DMS114 treated with DMSO at 0.1 percent for 48 hours (cell line): Measurements from ENCODE around the gene SEC23B.
"Not testable (repeated sequence)": the region's sequence is repeated elsewhere in the genome, so short reads cannot be mapped to it uniquely, and the experiment has no call there.

ENCODE experiments used
- DNase-seq: peaks from one replicate; lab custom pipeline; 2025; ENCODE audit not compliant: unreplicated experiment; lab: John Stamatoyannopoulos, UW

SEC23B gene

GRCh38 chr20:18507218-18508191 lies at the start of gene SEC23B:
SEC23B (plus strand) TSS chr20:18507940; CDS start chr20:18510836, 2,896 bp downstream.
- DNase-seq = peak; percentile 93

- DNase-seq = no peak
Observed at GRCh38 chr20:18465536-18466200, 42.1 kb upstream of the SEC23B start.

- DNase-seq = peak; percentile 79
Observed at GRCh38 chr20:18466574-18466893, 41.2 kb upstream of the SEC23B start.

GRCh38 chr20:18466894-18467730 lies 40.6 kb upstream of the SEC23B start, which contains the start of the genes DZANK1 and POLR3F:
DZANK1 (minus strand) TSS chr20:18467030; CDS start chr20:18465358, 1,672 bp downstream.
POLR3F (plus strand) TSS chr20:18467390; CDS start chr20:18467507, 117 bp downstream.
- DNase-seq = peak; percentile 88

- DNase-seq = no peak
Observed at GRCh38 chr20:18477218-18477617, 30.5 kb upstream of the SEC23B start.

GRCh38 chr20:18477821-18478220 lies 29.9 kb upstream of the SEC23B start:
- no peak for DNase-seq

- DNase-seq = no peak
Observed at GRCh38 chr20:18481596-18481995, 26.1 kb upstream of the SEC23B start.

- no peak for DNase-seq
Observed at GRCh38 chr20:18488301-18488700, 19.4 kb upstream of the SEC23B start.

GRCh38 chr20:18496042-18496441 lies 11.7 kb upstream of the SEC23B start:
- DNase-seq = no peak

GRCh38 chr20:18496740-18497592 lies 10.8 kb upstream of the SEC23B start, which contains the start of gene RBBP9:
RBBP9 (minus strand) TSS chr20:18497225; CDS start chr20:18497167, 58 bp downstream.
- DNase-seq = peak; percentile 74

GRCh38 chr20:18497603-18498002 lies 10.1 kb upstream of the SEC23B start:
- no peak for DNase-seq

- not testable (repeated sequence) for DNase-seq
Observed at GRCh38 chr20:18501672-18502071, 6.1 kb upstream of the SEC23B start.

GRCh38 chr20:18504479-18505060 lies 3.2 kb upstream of the SEC23B start:
- DNase-seq = peak; percentile 18

GRCh38 chr20:18506744-18507143 lies 996 bp upstream of the SEC23B start:
- DNase-seq = no peak

GRCh38 chr20:18511571-18511970 lies 3.8 kb downstream of the SEC23B start:
- no peak for DNase-seq

- no peak for DNase-seq
Observed at GRCh38 chr20:18513208-18513607, 5.5 kb downstream of the SEC23B start.

GRCh38 chr20:18514127-18514526 lies 6.4 kb downstream of the SEC23B start:
- DNase-seq = no peak

GRCh38 chr20:18515973-18516372 lies 8.2 kb downstream of the SEC23B start:
- no peak for DNase-seq

- not testable (repeated sequence) for DNase-seq
Observed at GRCh38 chr20:18522066-18522465, 14.3 kb downstream of the SEC23B start.

GRCh38 chr20:18523066-18523465 lies 15.3 kb downstream of the SEC23B start:
- DNase-seq = no peak
